KMS-11 (cell line): ENCODE results near the gene ZNF175.
"Not testable (repeated sequence)": the region's sequence is repeated elsewhere in the genome, so short reads cannot be mapped to it uniquely, and the experiment has no call there.

Experiments
- H2AFZ ChIP-seq: fragments of 200-600 bp; sonication (generic); 2 replicates; pipeline ENCODE4 v1.6.1; 2016; ENCODE audit warnings: antibody characterized with exemption, mixed run types, low read depth
- H3K27ac ChIP-seq: fragments of 200-600 bp; sonication (generic); 2 replicates; pipeline ENCODE4 v1.6.1; 2016; ENCODE audit warnings: mild to moderate bottlenecking, mixed run types
- H3K27me3 ChIP-seq: fragments of 200-600 bp; sonication (generic); 2 replicates; pipeline ENCODE4 v1.6.1; 2017; ENCODE audit warnings: mild to moderate bottlenecking, low read depth, mixed run types, moderate library complexity; ENCODE audit not compliant: insufficient read depth
- H3K36me3 ChIP-seq: fragments of 200-600 bp; sonication (generic); 2 replicates; pipeline ENCODE4 v1.6.1; 2017; ENCODE audit warnings: mild to moderate bottlenecking, mixed run types; ENCODE audit not compliant: insufficient read depth
- H3K4me1 ChIP-seq: fragments of 200-600 bp; sonication (generic); 2 replicates; pipeline ENCODE4 v1.6.1; 2016; ENCODE audit warnings: mild to moderate bottlenecking, low read depth, mixed run types; ENCODE audit not compliant: poor library complexity, severe bottlenecking
- H3K4me2 ChIP-seq: fragments of 200-600 bp; sonication (generic); 2 replicates; pipeline ENCODE4 v1.7.0; 2016; ENCODE audit warnings: mild to moderate bottlenecking, mixed run types
- H3K4me3 ChIP-seq: fragments of 200-600 bp; sonication (generic); IDR thresholded peaks from 2 replicates; pipeline ENCODE4 v1.6.1; 2017; ENCODE audit warnings: low read depth, low read length, mixed read lengths; ENCODE audit not compliant: insufficient read depth
- H3K79me2 ChIP-seq: fragments of 200-600 bp; sonication (generic); 2 replicates; pipeline ENCODE4 v1.6.1; 2016; ENCODE audit warnings: low read depth, mixed run types; ENCODE audit not compliant: insufficient read depth
- H3K9ac ChIP-seq: fragments of 200-600 bp; sonication (generic); 2 replicates; pipeline ENCODE4 v1.6.1; 2016; ENCODE audit warnings: mild to moderate bottlenecking, mixed run types
- H4K20me1 ChIP-seq: fragments of 200-600 bp; sonication (generic); 2 replicates; pipeline ENCODE4 v1.6.1; 2016; ENCODE audit warnings: mild to moderate bottlenecking, mixed run types; ENCODE audit not compliant: insufficient read depth
- CTCF ChIP-seq: fragments of 200-600 bp; sonication (generic); conservative IDR thresholded peaks from 2 replicates; pipeline ENCODE4 v1.6.1; 2017; ENCODE audit warnings: low read depth, mild to moderate bottlenecking, antibody characterized with exemption, low read length, moderate library complexity, mixed read lengths

The ZNF175 gene

GRCh38 chr19:51628153-51628939 lies 57.3 kb downstream of the ZNF175 start:
- TF ChIP-seq CTCF, result no peak
- no peaks in the 10 kb centered on the region for H3K79me2 ChIP-seq
- no peak overlapping the region for H3K27ac ChIP-seq
- no peak overlapping the region for H3K9ac ChIP-seq
- no peaks in the 10 kb centered on the region for H3K36me3 ChIP-seq
- H3K4me2 ChIP-seq, result no peak overlapping the region
- H2AFZ ChIP-seq, result no peak overlapping the region
- H3K4me1 ChIP-seq, result no peaks in the 10 kb centered on the region
- H3K27me3 ChIP-seq, result no peaks in the 10 kb centered on the region; the same call in 1 of the 2 replicates
- no peaks in the 10 kb centered on the region for H4K20me1 ChIP-seq
- H3K4me3 ChIP-seq, result no peak overlapping the region

- not testable (repeated sequence) for H3K27ac ChIP-seq, H3K36me3 ChIP-seq, H3K27me3 ChIP-seq, H3K4me2 ChIP-seq, H3K79me2 ChIP-seq, H3K9ac ChIP-seq, H3K4me3 ChIP-seq, H4K20me1 ChIP-seq, H2AFZ ChIP-seq, H3K4me1 ChIP-seq
These were observed 59.2 kb downstream of the ZNF175 start, which contains the start of gene SIGLEC5 for GRCh38 chr19:51630315-51630714. SIGLEC5 (minus strand) TSS chr19:51630401; CDS start chr19:51630335, 66 bp downstream.

- no peaks in the 10 kb centered on the region for H3K27me3 ChIP-seq
- H3K9ac ChIP-seq, result no peak overlapping the region
- H2AFZ ChIP-seq, result no peak overlapping the region
- H3K4me3 ChIP-seq, result no peak overlapping the region
- no peaks in the 10 kb centered on the region for H3K4me1 ChIP-seq
- H4K20me1 ChIP-seq, result no peaks in the 10 kb centered on the region
- TF ChIP-seq CTCF, result no peak
- no peaks in the 10 kb centered on the region for H3K79me2 ChIP-seq
- H3K27ac ChIP-seq, result no peak overlapping the region
- no peak overlapping the region for H3K4me2 ChIP-seq
- H3K36me3 ChIP-seq, result no peaks in the 10 kb centered on the region
These were observed 61.0 kb downstream of the ZNF175 start for GRCh38 chr19:51632126-51632525.

- Histone ChIP-seq H3K4me2 (no peak overlapping the region), H4K20me1 (no peaks in the 10 kb centered on the region), H3K9ac (no peak overlapping the region), H3K36me3 (no peaks in the 10 kb centered on the region), H3K79me2 (no peaks in the 10 kb centered on the region), H3K27me3 (no peaks in the 10 kb centered on the region), H3K4me3 (no peak overlapping the region), H3K4me1 (no peaks in the 10 kb centered on the region), H2AFZ (no peak overlapping the region), H3K27ac (no peak overlapping the region)
- TF ChIP-seq CTCF, result no peak
These were observed 66.4 kb downstream of the ZNF175 start for GRCh38 chr19:51637362-51637978.

- no peak overlapping the region for H3K27ac ChIP-seq
- no peaks in the 10 kb centered on the region for H3K36me3 ChIP-seq
- no peaks in the 10 kb centered on the region for H3K27me3 ChIP-seq
- no peak overlapping the region for H3K9ac ChIP-seq
- no peaks in the 10 kb centered on the region for H4K20me1 ChIP-seq
- H3K4me1 ChIP-seq, result no peaks in the 10 kb centered on the region
- no peak overlapping the region for H3K4me2 ChIP-seq
- no peak overlapping the region for H2AFZ ChIP-seq
- no peak overlapping the region for H3K4me3 ChIP-seq
- no peaks in the 10 kb centered on the region for H3K79me2 ChIP-seq
- TF ChIP-seq CTCF, result no peak
These were observed 68.8 kb downstream of the ZNF175 start for GRCh38 chr19:51639916-51640315.
